Peyer's patch (tissue), 4 donors: ENCODE results near the gene PHF11.

Experiments
- POLR2A ChIP-seq, 2 donors: fragments of 450-650 bp; IDR thresholded peaks; one replicate each; pipeline ENCODE4 v1.5.1; 2017; ENCODE audit warnings: antibody characterized with exemption in 2 of 2, mild to moderate bottlenecking in 2 of 2, moderate library complexity in 2 of 2
- TF ChIP-seq, protein P1 (sequence below), 6 experiments: fragments of 450-650 bp in 4 of 6; fragments of 200-600 bp in 2 of 6; sonication (generic) in 1 of 6; IDR thresholded peaks; one replicate each; pipeline ENCODE4 v1.5.1; 2017 to 2019; ENCODE audit warnings: antibody characterized with exemption in 6 of 6, mild to moderate bottlenecking in 3 of 6, moderate library complexity in 1 of 6

GRCh38 chr13:49488563-49488962 lies 7.2 kb upstream of the PHF11 start:
- TF ChIP-seq, protein P1, sequence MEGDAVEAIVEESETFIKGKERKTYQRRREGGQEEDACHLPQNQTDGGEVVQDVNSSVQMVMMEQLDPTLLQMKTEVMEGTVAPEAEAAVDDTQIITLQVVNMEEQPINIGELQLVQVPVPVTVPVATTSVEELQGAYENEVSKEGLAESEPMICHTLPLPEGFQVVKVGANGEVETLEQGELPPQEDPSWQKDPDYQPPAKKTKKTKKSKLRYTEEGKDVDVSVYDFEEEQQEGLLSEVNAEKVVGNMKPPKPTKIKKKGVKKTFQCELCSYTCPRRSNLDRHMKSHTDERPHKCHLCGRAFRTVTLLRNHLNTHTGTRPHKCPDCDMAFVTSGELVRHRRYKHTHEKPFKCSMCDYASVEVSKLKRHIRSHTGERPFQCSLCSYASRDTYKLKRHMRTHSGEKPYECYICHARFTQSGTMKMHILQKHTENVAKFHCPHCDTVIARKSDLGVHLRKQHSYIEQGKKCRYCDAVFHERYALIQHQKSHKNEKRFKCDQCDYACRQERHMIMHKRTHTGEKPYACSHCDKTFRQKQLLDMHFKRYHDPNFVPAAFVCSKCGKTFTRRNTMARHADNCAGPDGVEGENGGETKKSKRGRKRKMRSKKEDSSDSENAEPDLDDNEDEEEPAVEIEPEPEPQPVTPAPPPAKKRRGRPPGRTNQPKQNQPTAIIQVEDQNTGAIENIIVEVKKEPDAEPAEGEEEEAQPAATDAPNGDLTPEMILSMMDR (IDR thresholded peaks at IDR 0.05), result no peak
- TF ChIP-seq POLR2A (IDR thresholded peaks at IDR 0.05), result no peak
